GM12801 (cell line): ENCODE results near the gene ITPR2.

Experiments
- CTCF ChIP-seq: IDR thresholded peaks from one replicate; pipeline ENCODE4 v1.5.1; 2011; ENCODE audit warnings: control low read depth; ENCODE audit not compliant: insufficient read length; ENCODE audit errors: extremely low read depth

The ITPR2 gene

DNA sequence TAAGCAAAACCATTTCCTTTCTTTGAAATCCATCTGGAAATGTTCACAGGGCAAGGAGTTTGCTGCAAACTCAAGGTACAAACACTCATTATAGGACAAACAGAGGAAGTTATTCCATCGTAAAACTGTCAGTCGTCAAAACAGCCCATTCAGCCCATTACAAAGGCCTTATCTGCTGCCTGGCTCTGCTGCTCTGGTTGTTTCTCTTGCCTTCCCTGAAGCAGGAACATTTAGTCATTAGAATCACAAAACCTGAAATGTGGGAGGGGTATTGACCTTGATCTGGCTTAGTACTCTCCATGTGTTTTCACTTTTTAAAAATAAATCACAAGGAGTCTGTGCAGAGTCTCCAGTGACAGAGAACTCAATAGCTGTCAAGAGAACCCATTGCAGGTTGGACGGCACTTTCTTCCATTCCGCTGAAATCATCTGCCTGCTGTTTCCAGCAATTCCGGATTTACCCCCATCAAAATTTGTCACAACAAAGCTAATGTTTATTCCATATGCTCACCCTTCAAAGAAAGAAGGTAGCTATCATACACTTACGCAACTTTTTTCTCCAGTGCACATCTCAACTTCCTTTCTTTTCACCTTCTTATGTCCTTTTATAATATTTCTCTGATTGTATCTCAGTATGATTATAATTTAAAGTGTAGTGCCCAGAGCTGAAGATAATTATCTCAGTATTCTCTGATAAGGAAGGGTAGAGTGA lies 24.6 kb upstream of the ITPR2 start:
- TF ChIP-seq CTCF = no peak

DNA sequence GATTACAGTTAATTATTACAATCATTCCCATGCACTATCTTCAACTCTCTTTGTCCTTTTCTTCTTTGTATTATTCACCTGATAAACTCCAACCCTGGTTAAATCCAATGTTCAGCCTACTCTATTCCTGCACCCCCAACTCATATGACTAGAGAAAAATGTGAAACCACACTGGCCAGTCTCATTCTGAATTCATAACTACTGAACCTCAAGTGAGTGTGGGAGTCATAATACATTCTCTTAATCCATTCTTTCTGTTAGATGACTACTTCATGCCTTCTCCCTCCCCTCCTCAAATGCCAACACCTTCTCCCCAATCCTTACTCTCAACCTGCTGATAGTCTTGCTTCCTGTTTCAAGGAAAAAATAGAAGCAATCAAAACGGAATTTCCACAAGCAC lies 22.3 kb upstream of the ITPR2 start:
- no peak for TF ChIP-seq CTCF

- TF ChIP-seq CTCF = no peak
Observed at GRCh38 chr12:26854031-26854390, 21.0 kb upstream of the ITPR2 start.

DNA sequence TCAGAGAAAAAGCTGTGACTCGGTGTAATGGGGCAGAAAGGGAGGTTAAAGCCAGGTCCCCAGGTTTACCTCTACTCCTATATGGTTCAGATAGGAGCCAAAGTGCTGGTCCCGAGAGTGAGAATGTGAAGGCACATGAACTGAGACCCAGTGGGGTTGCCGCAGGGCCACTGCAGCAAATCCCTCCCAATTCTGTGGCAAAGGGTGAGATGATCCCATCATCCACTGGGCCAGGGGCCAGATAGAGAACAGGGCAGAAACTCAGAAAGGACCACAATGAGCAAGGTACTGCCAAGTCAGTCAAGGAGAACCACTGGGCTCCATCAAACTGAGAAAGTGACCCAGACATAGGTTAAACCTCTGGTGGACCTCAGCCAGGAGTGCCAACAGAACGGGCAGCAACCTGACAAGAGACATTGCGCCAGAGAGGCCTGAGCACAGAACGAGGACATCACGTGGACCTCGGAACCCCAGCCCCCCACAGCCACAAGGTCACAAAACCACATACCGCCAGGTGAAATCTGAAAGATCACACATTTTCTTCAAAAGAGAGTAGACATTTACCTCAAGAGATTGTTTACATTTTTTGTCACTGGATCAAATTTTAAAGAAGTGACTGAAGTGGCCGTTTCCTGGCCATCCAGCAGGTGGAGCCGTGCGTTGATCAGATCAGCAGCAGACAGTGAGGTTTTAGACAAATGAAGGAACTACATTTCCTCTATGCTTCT lies 20.5 kb upstream of the ITPR2 start:
- TF ChIP-seq CTCF = peak; percentile 11

DNA sequence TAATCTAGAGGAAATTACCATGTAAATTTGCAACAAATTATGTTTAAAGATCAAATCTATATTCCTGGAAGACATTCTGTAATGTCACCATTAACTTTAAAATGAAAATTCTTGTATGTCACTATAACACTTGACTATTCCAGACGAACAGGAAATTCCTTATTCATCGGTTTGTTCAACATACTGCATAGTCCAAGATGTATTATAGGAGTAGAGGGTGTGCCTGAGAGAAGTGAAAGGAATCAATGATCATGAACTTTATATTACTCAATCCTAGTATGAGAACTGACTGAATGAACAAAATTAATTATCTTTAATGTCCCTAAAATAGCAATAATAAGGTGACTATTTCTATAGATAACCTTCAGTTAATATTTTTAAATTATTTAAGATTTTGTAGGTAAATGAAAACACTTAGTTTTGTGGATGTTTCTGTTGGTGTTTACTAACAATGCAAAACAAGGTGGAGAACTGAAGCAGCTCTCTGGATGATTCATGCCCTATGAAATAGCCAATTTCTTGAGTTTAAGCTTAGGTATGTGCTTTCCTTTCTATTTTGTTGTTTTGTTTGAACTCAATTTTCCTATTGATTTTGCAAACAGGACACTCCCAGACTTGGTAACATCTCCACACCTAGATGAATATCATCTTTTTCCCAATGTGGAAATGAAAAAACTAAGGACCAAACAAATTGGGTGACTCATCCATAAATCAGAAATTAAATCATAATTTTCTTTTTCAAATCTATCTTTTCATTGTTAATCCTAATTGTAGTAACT lies 18.2 kb upstream of the ITPR2 start:
- TF ChIP-seq CTCF = no peak

- no peak for TF ChIP-seq CTCF
Observed at GRCh38 chr12:26848156-26848825, 15.3 kb upstream of the ITPR2 start.

DNA sequence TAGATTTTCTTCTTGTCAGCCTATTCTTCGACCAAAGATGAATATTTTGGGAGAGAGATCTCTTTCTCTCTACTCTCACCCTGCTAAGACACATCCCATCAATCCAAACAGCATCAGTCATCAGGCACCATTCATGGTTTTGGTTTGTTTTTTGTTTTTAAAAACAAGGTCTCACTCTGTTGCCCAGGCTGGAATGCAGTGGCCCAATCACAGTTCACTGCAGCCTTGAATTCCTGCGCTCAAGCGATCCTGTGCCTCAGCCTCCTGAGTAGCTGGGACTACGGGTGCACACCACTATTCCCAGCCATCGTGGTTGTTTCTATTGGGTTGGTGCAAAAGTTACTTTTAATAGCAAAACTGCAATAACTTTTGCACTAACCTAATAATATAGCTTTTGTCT lies 14.4 kb upstream of the ITPR2 start:
- TF ChIP-seq CTCF = no peak
